K562 treated with DMSO at 1 percent for 24 hours (cell line): ENCODE measurements around the gene FMR1NB. TPM values are rescaled to one million over a fixed set of nuclear protein-coding genes. Genes with fewer than 3 reads are reported as not detected.

Experiments
- total RNA-seq: library from RNA; unstranded; fragments of 300-600 nt; gene quantifications from 2 replicates; pipeline ENCODE4 v1.2.3, GENCODE V29; 2022; ENCODE audit warnings: low read depth; ENCODE audit not compliant: insufficient read depth

FMR1NB gene
- 8.6 and 9.2 TPM in 2 replicates for total RNA-seq

GRCh38 chrX:147981038-147981752, at the start of gene FMR1NB:
Gene FMR1NB (plus strand): TSS chrX:147981337. CDS start chrX:147981403, 66 bp downstream.

Other genes with a start within 250 kb of the FMR1NB start
- 9.1 and 10.3 TPM in 2 replicates for gene FMR1, start 69.4 kb upstream of the FMR1NB start, total RNA-seq